ENCODE measurements around the gene MAP2K6.

The MAP2K6 gene

DNA sequence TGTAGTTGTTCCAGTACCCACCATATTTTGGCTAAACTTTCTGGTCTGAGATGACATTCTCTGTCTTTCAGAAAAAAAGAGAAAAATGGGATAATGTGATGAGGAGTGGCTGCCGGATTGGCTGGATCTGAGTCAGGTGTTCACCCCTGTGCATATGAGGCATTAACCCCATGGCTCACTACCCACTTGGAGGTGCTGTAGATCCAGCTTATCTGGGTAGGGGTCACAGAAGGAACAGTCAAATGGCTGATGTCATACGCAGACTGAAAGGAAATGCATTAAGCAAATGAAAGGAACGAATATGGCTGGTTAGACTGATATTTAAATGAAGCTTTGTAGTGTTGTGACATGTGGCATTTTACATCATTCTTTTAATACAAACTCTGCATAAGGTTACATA lies 17.3 kb downstream of the MAP2K6 start:
- in situ Hi-C loops (cut with MboI; ENCODE audit: low sequenced_read_pairs, unreplicated experiment), result no loop called here
- TF ChIP-seq, protein P1, sequence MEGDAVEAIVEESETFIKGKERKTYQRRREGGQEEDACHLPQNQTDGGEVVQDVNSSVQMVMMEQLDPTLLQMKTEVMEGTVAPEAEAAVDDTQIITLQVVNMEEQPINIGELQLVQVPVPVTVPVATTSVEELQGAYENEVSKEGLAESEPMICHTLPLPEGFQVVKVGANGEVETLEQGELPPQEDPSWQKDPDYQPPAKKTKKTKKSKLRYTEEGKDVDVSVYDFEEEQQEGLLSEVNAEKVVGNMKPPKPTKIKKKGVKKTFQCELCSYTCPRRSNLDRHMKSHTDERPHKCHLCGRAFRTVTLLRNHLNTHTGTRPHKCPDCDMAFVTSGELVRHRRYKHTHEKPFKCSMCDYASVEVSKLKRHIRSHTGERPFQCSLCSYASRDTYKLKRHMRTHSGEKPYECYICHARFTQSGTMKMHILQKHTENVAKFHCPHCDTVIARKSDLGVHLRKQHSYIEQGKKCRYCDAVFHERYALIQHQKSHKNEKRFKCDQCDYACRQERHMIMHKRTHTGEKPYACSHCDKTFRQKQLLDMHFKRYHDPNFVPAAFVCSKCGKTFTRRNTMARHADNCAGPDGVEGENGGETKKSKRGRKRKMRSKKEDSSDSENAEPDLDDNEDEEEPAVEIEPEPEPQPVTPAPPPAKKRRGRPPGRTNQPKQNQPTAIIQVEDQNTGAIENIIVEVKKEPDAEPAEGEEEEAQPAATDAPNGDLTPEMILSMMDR (IDR thresholded peaks at IDR 0.05; ENCODE audit: borderline replicate concordance, control extremely low read depth, extremely low read depth, insufficient read depth, missing control alignments), result no peak
- no peak for DNase-seq (ENCODE audit: low spot score)

DNA sequence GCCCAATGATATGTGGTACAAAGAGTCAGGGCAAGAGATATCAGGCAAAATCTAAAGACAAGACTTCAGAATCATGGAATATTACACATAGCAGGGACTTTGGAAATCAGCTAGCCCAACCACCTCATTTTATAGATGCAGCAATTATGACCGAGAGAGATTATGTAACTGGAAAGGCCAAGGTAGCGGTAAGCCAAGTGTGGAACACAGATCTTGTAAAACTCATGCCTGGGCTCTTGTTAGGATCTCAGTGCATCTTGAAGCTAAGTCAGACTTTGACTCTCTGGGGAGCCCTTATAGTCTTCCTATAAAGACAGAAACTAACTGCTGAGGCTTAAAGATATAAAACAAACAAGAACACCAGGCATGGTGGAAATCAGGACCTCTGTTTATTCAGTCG lies 18.6 kb downstream of the MAP2K6 start:
- TF ChIP-seq, protein P1 (IDR thresholded peaks at IDR 0.05; ENCODE audit: borderline replicate concordance, control extremely low read depth, extremely low read depth, insufficient read depth, missing control alignments), result no peak
- in situ Hi-C loops (cut with MboI; ENCODE audit: low sequenced_read_pairs, unreplicated experiment), result no loop called here
- DNase-seq (ENCODE audit: low spot score), result no peak

- TF ChIP-seq, protein P1 (IDR thresholded peaks at IDR 0.05; ENCODE audit: borderline replicate concordance, control extremely low read depth, extremely low read depth, insufficient read depth, missing control alignments), result no peak
- in situ Hi-C loops (cut with MboI; ENCODE audit: low sequenced_read_pairs, unreplicated experiment), result no loop called here
- DNase-seq (ENCODE audit: low spot score), result no peak
These were observed 19.7 kb downstream of the MAP2K6 start for GRCh38 chr17:69434164-69434579.

- no peak for DNase-seq (ENCODE audit: low spot score)
- in situ Hi-C loops (cut with MboI; ENCODE audit: low sequenced_read_pairs, unreplicated experiment), result no loop called here
- TF ChIP-seq, protein P1 (IDR thresholded peaks at IDR 0.05; ENCODE audit: borderline replicate concordance, control extremely low read depth, extremely low read depth, insufficient read depth, missing control alignments), result no peak
These were observed 21.6 kb downstream of the MAP2K6 start for GRCh38 chr17:69435971-69436696.

DNA sequence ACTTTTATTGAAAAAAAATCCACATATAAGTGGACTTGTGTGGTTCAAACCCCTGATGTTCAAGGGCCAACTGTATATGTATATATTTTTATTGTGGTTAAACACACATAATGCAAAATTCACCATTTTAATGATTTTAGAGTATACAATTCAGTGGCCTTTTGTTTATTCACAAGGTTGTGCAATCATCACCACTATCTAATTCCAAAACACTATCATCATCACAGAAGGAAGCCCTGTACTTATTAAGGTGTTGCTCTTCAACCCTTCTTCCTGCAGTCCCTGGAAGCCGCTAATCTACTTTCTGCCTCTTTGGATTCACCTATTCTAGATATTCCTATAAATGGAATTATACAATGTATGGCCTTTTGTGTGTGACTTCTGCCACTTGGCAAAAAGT lies 23.0 kb downstream of the MAP2K6 start:
- TF ChIP-seq, protein P1 (IDR thresholded peaks at IDR 0.05; ENCODE audit: borderline replicate concordance, control extremely low read depth, extremely low read depth, insufficient read depth, missing control alignments), result no peak
- DNase-seq (ENCODE audit: low spot score), result no peak
- in situ Hi-C loops (cut with MboI; ENCODE audit: low sequenced_read_pairs, unreplicated experiment), result no loop called here

DNA sequence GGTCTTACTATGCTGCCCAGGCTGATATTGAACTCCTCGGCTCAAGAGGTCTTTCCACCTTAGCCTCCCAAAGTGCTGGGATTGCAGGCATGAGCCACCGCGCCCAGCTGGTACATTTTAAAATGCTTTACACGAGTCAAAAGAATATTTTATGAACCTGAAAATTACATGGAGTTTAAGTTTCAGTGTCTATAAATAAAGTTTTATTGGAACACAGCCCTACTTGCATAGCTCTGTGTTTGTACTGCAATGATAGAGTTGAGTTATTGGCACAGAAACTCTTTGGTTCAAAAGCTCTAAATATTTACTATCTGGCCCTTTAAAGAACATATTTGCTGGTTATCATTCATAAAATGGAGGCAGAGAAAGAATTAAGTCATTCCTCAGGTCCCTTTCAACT lies 24.3 kb downstream of the MAP2K6 start:
- in situ Hi-C loops (cut with MboI; ENCODE audit: low sequenced_read_pairs, unreplicated experiment), result no loop called here
- TF ChIP-seq, protein P1 (IDR thresholded peaks at IDR 0.05; ENCODE audit: borderline replicate concordance, control extremely low read depth, extremely low read depth, insufficient read depth, missing control alignments), result no peak
- DNase-seq (ENCODE audit: low spot score), result no peak

All from GM13976 (cell line).